Stimulated activated CD4-positive, alpha-beta T cell treated with anti-CD3 and anti-CD28 coated beads, Interleukin-12 subunit alpha, Interleukin-12 subunit beta, amount 100 ng/mL, for 4 hours (primary cell): ENCODE measurements around the gene FAM47B.

Experiments
- DNase-seq: peaks from one replicate; pipeline ENCODE4 v3.0.0-alpha.2; 2020

FAM47B gene

GRCh38 chrX:34942496-34942895 is at the start of gene FAM47B:
Gene FAM47B, plus strand, starts transcription at chrX:34942796. Its CDS starts 36 bp downstream, at chrX:34942832.
- no peak for DNase-seq

- DNase-seq: no peak
Observed at GRCh38 chrX:34893741-34894140, 48.9 kb upstream of the FAM47B start.

- no peak for DNase-seq
Observed at GRCh38 chrX:34900691-34901090, 41.9 kb upstream of the FAM47B start.

- DNase-seq: no peak
Observed at GRCh38 chrX:34901761-34902160, 40.8 kb upstream of the FAM47B start.

GRCh38 chrX:34903316-34903715 is 39.3 kb upstream of the FAM47B start:
- DNase-seq: no peak

GRCh38 chrX:34909151-34909550 is 33.4 kb upstream of the FAM47B start:
- DNase-seq: no peak

- no peak for DNase-seq
Observed at GRCh38 chrX:34915463-34916225, 27.0 kb upstream of the FAM47B start.

- DNase-seq: no peak
Observed at GRCh38 chrX:34917146-34917545, 25.4 kb upstream of the FAM47B start.

GRCh38 chrX:34918091-34918736 is 24.4 kb upstream of the FAM47B start:
- DNase-seq: no peak

- DNase-seq: no peak
Observed at GRCh38 chrX:34918856-34919255, 23.7 kb upstream of the FAM47B start.

GRCh38 chrX:34927866-34928265 is 14.7 kb upstream of the FAM47B start:
- no peak for DNase-seq

GRCh38 chrX:34943235-34943634 is 639 bp downstream of the FAM47B start:
- no peak for DNase-seq

GRCh38 chrX:34956916-34957315 is 14.3 kb downstream of the FAM47B start:
- DNase-seq: no peak

GRCh38 chrX:34961662-34962061 is 19.1 kb downstream of the FAM47B start:
- no peak for DNase-seq

GRCh38 chrX:34972206-34972605 is 29.6 kb downstream of the FAM47B start:
- DNase-seq: no peak

- DNase-seq: no peak
Observed at GRCh38 chrX:34978171-34978570, 35.6 kb downstream of the FAM47B start.

- no peak for DNase-seq
Observed at GRCh38 chrX:34987646-34988045, 45.0 kb downstream of the FAM47B start.
